C1 segment of cervical spinal cord (tissue), 14 donors: ENCODE results near the gene C1orf226.

Experiments
- DNase-seq, 14 donors: peaks; one replicate each; lab custom pipeline; 2025; lab: John Stamatoyannopoulos, UW

Gene C1orf226

DNA sequence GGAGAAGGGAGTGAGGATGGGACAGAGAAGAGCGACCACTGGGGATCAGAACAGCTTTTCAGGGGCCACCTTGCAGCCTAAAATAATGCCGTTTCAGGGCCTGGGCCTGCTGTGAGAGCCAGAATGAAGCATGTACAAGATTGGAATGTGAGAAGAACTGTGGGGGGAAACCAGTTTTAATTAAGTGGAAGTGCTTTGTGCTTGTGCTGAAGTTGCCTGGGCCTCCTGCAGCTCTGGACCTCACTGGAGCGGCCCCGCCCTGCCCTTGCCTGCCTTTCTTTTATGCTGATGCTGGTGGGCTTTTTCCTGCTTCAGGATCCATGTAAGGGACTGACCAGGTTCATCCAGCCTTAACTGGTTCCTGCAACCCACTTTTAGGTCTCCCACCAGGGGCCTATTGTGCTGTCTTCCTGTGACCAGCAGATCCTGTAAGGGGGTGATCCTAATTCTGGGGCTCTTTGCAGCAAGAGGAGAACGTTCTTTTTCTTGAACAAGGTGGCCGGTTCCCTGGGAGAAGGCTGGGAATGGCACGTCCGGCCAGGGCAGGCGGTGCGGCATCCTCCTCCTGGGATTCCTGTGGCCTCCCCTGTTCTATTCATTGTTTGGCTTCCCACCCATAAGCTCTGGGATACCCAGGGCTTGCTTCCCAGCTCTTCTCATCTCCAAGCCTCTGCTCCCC is 3.2 kb downstream of the C1orf226 start:
- no peak for DNase-seq

GRCh38 chr1:162385280-162385623 is 3.7 kb downstream of the C1orf226 start:
- DNase-seq: no peak

DNA sequence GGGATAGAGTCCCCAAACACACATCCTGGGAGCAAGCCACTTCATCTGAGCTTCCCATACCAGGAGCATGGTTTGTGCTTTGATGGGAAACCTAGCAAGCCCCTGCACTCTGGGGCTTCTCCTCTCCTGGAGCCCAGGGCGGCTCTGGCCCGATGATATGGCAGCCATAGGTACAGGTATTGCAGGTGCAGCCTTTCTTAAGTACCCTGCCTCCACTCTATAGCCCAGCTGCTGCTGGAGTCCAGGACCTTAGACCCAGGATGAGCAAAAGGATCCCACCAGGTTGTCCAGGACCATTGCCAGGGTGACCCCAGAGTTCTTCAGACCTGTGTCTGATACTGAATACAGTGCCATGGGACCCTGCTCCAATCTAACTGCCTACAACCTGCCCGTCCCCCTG is 4.2 kb downstream of the C1orf226 start:
- DNase-seq: no peak

DNA sequence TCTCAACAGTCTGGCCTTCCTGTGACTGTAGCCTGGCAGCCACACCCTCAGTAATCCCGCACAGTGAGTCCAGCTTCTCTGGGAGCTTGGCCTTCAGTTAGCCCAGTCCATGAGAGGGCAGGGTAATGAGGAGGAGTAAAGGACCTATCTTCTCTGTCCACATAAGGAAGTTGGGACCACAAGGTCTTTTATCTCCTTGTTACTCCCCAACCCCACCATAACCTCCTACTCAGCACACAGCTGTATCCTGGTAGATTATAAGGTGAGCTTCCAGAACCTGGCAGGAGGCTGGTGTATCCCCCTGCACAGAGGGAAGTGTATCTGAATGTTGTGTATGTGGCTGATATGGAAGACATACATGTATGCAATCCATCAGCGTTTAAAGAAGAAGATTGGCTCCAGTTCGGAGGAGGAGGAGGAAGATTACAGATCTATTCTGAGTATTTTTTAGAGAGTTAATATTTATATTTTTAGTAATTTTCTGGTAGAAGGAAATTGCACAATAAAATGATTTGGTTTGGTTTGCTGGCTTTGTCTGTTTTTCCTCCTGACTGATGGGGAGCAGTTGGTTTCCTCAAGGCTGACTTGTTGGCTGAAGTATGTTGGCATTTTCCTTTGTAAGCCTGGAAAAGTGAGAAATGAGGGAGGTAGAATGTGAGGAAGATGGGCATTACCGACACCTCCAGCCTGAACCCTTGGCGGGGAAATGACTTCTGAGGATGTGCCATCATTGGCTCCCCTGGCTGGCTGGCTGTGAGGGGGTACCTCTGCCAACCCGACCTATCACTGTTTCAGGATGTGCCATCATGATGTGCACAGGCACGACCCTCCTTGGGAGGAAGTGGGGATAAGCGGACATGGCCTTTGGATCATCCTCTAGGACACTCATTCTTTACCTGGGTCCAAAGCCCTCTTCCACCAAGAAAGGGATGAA is 5.0 kb downstream of the C1orf226 start:
- DNase-seq: no peak

DNA sequence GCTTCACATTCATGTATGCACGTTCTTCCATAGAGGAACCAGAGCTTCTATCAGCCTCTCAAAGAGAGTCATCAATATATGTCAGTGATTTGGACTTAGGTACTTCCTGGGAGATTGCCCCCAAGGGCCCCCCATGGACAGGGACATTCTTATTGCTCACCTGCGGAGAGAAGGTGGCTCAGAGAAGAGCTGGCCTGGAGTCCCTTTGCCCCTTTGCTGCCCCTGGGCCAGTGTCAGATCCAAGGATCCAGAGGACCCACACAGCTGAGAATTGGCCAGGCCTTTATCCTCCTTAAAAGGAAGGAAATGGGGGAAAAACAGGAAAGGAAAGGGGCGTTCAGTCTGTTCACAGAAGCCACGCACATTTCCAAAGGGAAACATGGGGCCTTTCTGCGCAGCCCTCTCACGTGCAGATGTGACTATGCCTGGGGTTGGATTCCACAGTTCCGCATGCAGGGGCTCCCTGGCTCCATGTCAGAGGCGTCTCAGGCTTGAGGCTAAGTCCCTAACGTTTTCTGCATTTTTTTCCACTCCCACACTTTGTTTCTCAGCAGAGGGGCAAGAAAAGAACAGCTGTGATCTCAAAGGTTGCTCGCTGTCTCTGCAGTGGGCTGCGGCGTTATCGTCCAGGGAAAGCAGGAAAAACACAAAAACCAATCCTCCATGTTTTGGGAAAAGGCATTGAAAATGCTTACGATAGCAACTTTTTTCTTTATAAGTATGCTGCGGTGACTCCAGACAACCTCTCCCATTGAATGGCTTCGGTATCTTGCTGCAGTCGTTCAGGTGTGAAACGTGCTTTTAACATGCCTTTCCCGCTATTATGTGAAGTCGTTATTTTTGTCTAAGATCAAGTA is 5.9 kb downstream of the C1orf226 start:
- no peak for DNase-seq

DNA sequence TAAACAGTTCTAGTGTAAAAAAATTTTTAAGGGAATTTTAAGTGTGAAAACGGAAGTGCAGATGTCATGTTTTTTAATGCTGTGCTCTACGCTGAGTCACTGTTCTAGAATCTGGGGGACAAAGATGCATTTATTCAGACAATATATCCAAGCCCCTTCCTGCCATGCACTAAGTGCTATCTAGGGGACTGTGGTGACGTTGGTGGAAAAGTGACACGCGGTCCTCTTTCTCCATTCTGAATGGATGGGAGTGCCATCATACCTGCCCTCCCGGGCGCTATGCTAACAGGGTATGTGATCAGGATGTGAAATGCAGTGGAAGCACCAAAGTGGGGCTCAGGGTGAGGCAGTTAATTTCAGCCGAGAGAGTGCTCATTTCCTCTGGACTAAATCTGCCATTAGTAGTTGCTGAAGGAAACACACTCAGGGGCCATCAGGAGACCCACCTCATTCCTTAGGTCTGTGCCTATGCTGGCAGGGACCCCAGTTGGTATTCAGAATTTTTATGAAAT is 6.6 kb downstream of the C1orf226 start:
- no peak for DNase-seq

DNA sequence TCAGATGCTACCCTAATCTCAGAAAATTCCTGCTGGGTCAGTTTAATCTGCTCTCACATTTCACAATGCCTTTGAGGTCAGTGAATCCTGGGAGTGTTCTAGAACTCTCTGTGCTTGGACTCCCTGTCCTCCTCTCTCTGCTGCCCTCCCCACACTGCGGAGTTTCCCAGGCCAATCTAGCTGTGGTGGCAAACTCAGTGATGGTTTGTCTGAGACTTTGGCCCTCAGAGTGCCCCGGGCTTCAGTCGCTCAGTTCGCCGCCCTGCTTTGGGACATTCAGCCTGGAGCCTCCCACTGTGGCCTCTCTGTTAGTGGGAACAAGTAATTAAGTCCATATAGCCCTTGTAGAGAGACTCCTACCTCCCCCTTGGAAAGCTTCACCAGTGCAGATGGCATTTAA is 7.1 kb downstream of the C1orf226 start:
- no peak for DNase-seq

DNA sequence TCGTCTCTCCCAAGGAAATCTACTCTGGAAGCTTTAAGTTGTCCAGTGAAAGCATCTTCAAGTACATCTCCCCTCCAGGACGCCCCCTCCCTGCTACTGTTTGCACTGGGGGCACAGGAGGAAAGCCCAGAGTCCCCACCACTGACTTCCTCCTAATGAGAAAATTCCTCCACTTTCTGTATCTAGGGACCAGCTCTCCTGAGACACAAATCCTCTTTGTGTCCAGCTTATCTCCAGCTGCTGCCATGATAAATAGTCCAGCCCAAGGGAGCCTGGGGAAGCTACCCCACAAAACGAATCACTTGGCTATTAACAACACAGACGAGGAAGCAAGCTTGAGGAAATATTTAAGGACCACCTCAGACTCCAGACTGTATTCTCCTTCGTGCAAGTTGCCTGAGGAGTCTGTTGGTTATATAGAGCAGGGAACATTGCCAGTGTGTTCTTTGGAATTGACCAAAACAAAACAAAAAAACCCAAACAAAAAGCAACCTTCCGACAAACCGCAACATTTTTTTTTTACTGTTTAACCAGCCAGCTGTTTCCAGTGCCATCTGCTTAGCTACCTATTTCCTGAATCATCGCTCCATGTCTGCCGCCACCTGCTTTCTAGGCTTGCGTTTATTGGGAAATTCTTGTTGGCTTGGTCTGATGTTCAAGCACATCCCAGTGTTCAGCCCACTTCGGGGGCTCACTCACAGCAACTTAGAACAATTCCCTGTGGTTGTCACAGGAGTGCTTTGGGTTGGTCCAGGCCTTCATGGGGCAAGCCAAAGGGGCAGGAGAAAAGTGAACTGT is 7.7 kb downstream of the C1orf226 start:
- no peak for DNase-seq

- DNase-seq: peak in 1 of 14 donors; percentile 39
Observed at GRCh38 chr1:162389971-162390370, 8.4 kb downstream of the C1orf226 start.

DNA sequence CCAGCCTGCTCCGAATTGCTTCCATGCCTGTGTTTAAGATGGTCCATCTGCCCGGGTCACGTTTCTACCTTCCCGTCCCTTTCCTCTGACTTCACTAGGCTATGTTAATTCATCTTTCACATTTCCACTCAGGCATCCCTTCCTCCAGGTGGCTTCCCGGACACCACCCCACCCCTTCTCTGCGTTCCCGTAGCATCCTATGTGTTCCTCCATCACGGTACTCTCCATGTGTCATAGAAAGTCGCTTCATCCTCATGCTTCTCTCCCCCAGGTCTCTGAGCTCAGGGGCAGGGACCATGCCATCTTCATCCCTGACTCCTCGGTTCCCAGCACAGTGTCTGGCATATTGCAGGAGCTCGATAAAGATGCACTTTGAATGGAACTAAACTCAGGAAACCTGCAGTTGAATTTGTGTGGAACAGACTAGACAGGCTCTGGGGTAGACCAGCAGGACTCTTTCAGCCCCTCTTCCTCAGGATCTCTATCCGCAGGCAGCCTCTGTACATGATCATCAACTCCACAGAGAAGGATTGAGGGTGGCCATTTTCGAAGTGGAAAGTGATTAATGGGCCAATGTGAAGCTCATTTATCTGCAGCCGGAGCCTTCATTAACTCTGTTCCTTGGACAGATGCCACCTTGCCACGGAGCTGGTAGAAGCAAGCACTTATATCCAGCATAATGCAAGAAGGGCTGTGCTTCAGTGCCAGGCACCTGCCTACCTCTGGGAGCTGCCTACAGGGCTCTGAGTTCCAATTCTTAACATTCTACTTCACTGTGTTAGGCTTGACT is 9.1 kb downstream of the C1orf226 start:
- DNase-seq: no peak

DNA sequence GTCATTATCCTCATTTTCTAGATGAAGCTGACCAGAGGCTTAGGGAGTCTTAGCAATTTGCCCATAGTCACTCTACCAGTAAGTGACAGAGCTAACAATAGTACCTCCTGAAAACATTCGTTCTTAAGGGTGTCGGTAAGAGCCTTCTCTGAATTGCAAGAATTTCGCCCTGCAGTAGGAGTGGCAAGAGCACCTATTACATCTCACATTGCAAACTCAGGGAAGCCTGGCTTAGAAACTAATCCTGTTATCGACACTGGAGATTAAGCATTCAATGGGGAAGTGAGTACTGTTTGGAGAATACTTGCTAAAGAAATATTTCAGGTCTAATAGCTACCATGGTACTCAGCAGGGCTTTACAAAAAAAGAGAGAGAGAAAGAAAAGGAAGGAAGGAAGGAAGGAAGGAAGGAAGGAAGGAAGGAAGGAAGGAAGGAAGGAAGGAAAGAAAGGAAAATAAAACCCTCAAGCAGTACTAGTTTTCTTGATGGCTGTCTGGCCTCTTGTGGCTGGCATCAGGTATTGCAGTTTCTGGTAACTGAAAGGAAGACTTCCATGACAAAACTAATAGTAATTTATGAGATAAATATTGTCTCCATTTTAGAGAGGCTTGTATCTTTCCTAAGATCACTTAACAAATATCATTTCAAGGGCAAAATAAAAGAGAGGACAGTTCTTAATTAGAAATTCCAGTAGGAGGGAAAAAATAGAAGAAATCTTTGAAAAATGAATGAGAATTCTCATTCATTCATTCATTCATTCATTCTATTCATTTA is 10.4 kb downstream of the C1orf226 start:
- peak in 1 of 14 donors; percentile 9 for DNase-seq

- DNase-seq: no peak
Observed at GRCh38 chr1:162396201-162396906, 14.8 kb downstream of the C1orf226 start.

GRCh38 chr1:162397039-162397448 is 15.5 kb downstream of the C1orf226 start:
- no peak for DNase-seq

- DNase-seq: no peak
Observed at GRCh38 chr1:162397943-162398560, 16.5 kb downstream of the C1orf226 start.

DNA sequence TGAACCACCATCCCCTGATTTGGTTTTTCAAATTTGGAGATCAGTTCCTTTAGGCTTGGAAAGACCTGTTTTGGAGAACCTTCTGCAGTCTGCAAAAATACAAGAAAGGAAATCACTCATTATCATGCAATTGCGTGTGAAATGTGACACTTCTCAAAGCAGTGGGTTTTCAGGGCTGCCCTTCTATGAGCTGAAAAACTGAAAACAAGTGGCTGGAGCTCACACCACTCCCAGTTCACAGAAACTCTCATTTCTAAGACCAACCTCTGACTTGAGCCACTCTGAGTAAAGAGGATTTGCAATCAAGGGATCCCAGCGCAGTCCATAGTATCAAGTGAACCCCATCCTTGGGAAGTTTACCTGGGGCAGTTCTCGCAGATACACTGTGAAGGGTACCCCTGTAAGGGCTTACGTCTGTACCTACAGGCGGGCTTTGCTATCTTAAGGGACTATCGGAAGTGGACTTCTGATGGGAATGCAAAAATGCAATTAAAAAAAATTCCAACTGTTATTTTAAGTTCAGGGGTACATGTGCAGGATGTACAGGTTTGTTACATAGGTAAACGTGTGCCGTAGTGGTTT is 17.6 kb downstream of the C1orf226 start:
- no peak for DNase-seq

GRCh38 chr1:162400790-162401355 is 19.3 kb downstream of the C1orf226 start:
- DNase-seq: no peak

DNA sequence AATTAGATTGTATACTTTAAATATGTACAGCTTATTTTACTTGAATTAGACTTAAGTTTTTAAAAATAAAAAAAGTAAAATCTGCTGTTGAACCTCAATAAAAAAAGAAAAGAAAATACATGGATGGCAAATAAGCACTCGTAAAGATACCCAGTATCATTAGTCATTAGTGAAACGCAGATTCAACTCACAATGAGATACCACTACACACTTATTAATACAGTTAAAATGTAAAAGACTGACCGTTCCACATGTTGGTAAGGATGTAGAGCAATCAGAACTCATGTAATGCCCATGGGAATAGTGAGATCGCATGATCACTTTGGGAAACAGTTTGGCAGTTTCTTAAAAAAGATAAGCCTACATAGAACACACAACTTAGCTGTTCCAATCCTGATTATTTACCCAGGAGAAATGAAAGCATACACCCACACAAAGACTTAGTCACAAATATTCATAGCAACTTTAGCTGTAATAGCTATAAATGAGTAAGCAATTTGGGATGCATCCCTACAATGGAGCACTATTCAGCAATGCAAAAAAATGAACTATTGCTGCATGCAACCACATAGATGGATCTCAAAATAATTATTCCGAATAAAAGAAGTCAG is 23.1 kb downstream of the C1orf226 start:
- no peak for DNase-seq
